Measurements from ENCODE around the gene DHX16. TPM values are rescaled to one million over a fixed set of nuclear protein-coding genes. Genes with fewer than 3 reads are reported as not detected.
A peak's percentile ranks its signal among the peaks of the same experiment; 100 is the strongest.

Gene DHX16
- total and polyA plus RNA-seq, 9 of the 15 experiments (the other 6 are each of a cell fraction or from before 2014, with no cell fraction given): 14.6 to 66.1 (median 47.5) TPM

GRCh38 chr6:30614044-30614842 is 58.6 kb downstream of the DHX16 start (continued):
- TF ChIP-seq ZBTB49 (CRISPR knock-in tag; IDR thresholded peaks at IDR 0.05; ENCODE audit: borderline replicate concordance): peak; percentile 66; the same call in 1 of the 2 replicates
- no peak for TF ChIP-seq ZNF655 (CRISPR knock-in tag; IDR thresholded peaks at IDR 0.05)
- TF ChIP-seq ATF3 (IDR thresholded peaks at IDR 0.05): no peak
- TF ChIP-seq ATF3 (CRISPR knock-in tag; conservative IDR thresholded peaks at IDR 0.05): 0 out of 2 replicates have a peak, but pooled peaks have one; percentile 5
- TF ChIP-seq CUX1 (CRISPR knock-in tag; IDR thresholded peaks at IDR 0.05): no peak
- peak; percentile 85 for TF ChIP-seq SMAD3 (CRISPR knock-in tag; conservative IDR thresholded peaks at IDR 0.05)
- TF ChIP-seq MIER1 (IDR thresholded peaks at IDR 0.05; ENCODE audit: low read depth): no peak
- no peak; the same call in 1 of the 2 replicates for TF ChIP-seq HDGF (IDR thresholded peaks at IDR 0.05)
- no peak; the same call in none of the 2 replicates for TF ChIP-seq ZFP91 (CRISPR knock-in tag; IDR thresholded peaks at IDR 0.05)
- TF ChIP-seq TEAD1 (CRISPR knock-in tag; IDR thresholded peaks at IDR 0.05): no peak
- TF ChIP-seq THAP12 (CRISPR knock-in tag; IDR thresholded peaks at IDR 0.05): no peak
- peak; percentile 47 for TF ChIP-seq ZFX (CRISPR knock-in tag; IDR thresholded peaks at IDR 0.05)

All from K562 (cell line).